Neutrophil (primary cell): ENCODE results near the gene ACSF3.

Source experiments
- H3K27ac ChIP-seq: fragments of 200-600 bp; sonication (generic); 2 replicates; pipeline ENCODE4 v1.5.1; 2016; ENCODE audit warnings: mild to moderate bottlenecking, moderate library complexity
- H3K27me3 ChIP-seq: fragments of 200-600 bp; sonication (generic); 2 replicates; pipeline ENCODE4 v1.6.0; 2016; ENCODE audit warnings: mild to moderate bottlenecking
- H3K36me3 ChIP-seq: fragments of 200-600 bp; sonication (generic); 2 replicates; pipeline ENCODE4 v1.5.1; 2017
- H3K4me1 ChIP-seq, 2 experiments: fragments of 200-600 bp in 1 of 2; sonication (generic) in 1 of 2; 1 replicate in 1 of 2; 2 replicates in 1 of 2; pipeline versions ENCODE4 v1.5.1 to v1.6.1; 2013 to 2016; ENCODE audit warnings: low read depth in 1 of 2, low read length in 1 of 2, mild to moderate bottlenecking in 1 of 2, moderate library complexity in 1 of 2; ENCODE audit not compliant: control insufficient read depth in 1 of 2, insufficient read depth in 1 of 2
- H3K4me3 ChIP-seq, 2 experiments: fragments of 200-600 bp in 1 of 2; sonication (generic) in 1 of 2; 1 replicate in 1 of 2; 2 replicates in 1 of 2; pipeline ENCODE4 v1.5.1; 2013 to 2016; ENCODE audit warnings: low read depth in 1 of 2, low read length in 1 of 2, mild to moderate bottlenecking in 1 of 2, moderate library complexity in 1 of 2
- H3K9me3 ChIP-seq: fragments of 200-600 bp; sonication (generic); 2 replicates; pipeline ENCODE4 v1.5.1; 2016
- CTCF ChIP-seq: fragments of 200-600 bp; sonication (generic); IDR thresholded peaks from 2 replicates; pipeline ENCODE4 v1.5.1; 2016; ENCODE audit warnings: antibody characterized with exemption

ACSF3 gene

DNA sequence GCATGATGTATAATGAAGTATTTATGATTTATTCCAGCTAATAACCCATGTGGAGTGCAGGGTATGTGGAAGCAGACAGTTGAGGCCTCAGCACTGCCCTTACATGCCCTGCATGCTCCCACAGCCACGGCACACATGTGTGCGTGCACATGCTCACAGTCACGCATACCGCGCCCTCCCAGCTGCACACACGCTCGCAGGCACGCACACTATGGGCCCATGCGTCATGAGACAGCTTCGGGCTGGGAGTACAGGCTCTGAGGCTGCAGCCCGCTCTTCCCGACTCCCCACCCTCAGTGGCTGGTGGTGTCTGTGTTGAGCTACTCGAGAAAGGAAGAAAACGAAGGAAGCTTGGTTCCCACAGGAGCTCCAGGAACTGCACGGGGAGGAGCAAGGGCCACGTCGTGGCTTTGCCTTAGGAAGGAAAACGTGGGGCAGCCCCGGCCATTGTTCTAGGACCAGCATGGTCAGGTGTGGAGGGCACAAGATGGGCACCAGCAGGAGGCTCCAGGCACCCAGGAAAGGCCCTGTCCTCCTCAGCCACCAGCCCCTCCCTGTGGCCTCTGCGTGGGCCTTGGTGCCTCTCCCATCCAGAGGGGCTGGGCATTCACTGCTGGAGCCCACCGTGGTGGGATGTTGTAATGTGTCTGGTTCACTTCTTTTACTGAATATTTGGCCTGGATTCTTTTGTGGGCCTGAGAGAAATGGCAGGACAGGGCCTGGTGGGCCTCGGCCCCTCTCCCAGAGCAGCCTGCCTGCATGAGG lies 50.4 kb downstream of the ACSF3 start:
- H3K9me3 ChIP-seq: no peaks in the 10 kb centered on the region
- H3K27ac ChIP-seq: no peak overlapping the region
- H3K36me3 ChIP-seq: peaks cover 61% of the 10 kb centered on the region
- no peaks in the 10 kb centered on the region for H3K27me3 ChIP-seq
- no peaks in the 10 kb centered on the region for H3K4me1 ChIP-seq
- no peak overlapping the region for H3K4me3 ChIP-seq
- TF ChIP-seq CTCF: no peak

DNA sequence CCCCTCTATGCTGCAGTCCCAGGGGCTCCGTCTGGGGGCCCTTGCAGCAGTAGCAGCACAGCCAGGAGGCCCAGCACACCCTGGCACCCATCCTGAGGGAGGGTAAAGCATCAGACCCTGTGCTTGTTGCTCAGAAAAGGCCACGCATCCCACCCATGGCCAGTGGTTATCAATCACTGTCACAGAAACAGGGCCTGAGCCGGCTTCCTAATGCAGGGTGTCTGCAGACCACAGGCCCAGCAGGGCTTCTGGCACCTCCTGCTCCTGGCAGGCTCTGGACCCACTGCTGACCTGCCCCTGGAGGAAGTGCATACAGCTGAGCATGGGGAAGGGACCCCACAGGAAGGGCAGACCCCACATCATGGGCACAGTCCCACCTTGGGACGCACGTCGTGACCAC lies 51.0 kb downstream of the ACSF3 start:
- Histone ChIP-seq H3K4me1 (no peaks in the 10 kb centered on the region), H3K4me3 (no peak overlapping the region), H3K27me3 (no peaks in the 10 kb centered on the region), H3K9me3 (no peaks in the 10 kb centered on the region), H3K27ac (no peak overlapping the region), H3K36me3 (peaks cover 63% of the 10 kb centered on the region)
- TF ChIP-seq CTCF: no peak

DNA sequence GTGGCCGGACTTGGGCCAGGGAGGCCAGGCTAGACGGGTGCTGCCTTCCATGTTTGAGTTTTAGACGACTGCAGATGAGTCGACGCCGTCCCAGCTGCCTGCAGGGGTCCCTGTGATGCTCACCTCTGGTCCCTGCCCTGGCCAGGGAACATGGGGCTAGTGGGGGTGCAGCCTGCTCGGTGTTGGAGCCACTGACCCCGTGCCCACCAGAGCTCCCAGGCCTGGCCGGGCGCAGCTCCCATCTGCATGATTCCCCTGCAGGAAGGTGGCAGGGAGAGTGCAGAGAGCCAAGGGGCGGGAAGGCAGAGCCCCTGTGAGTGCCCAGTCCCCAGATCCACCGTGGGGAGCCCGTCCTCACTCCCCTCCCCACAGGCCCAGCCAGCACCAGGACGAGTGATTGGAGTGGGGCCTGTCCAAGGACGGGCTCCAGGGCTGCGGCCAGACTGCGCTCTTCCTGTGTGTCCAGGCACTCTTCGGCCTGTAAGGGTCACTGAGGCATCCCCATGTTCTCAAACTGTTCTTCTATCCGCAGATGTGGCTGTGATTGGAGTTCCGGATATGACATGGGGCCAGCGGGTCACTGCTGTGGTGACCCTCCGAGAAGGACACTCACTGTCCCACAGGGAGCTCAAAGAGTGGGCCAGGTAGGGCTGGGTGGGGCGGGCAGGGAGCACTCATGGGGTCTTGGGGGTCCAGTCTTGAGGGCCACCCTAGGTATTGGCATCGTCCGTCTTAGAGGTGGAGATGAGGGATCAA lies 51.9 kb downstream of the ACSF3 start:
- no peaks in the 10 kb centered on the region for H3K4me1 ChIP-seq
- H3K27ac ChIP-seq: no peak overlapping the region
- H3K36me3 ChIP-seq: peaks cover 63% of the 10 kb centered on the region
- no peak overlapping the region for H3K4me3 ChIP-seq
- H3K27me3 ChIP-seq: no peaks in the 10 kb centered on the region
- TF ChIP-seq CTCF: no peak
- no peaks in the 10 kb centered on the region for H3K9me3 ChIP-seq

GRCh38 chr16:89146211-89147005 lies 52.8 kb downstream of the ACSF3 start:
- Histone ChIP-seq H3K4me3 (no peak overlapping the region), H3K4me1 (no peaks in the 10 kb centered on the region), H3K9me3 (no peaks in the 10 kb centered on the region), H3K36me3 (peaks cover 56% of the 10 kb centered on the region), H3K27ac (no peak overlapping the region), H3K27me3 (no peaks in the 10 kb centered on the region)
- no peak for TF ChIP-seq CTCF

GRCh38 chr16:89147085-89147817 lies 53.6 kb downstream of the ACSF3 start:
- Histone ChIP-seq H3K36me3 (peaks cover 59% of the 10 kb centered on the region), H3K27ac (no peak overlapping the region), H3K9me3 (no peaks in the 10 kb centered on the region), H3K4me3 (no peak overlapping the region), H3K27me3 (no peaks in the 10 kb centered on the region), H3K4me1 (no peaks in the 10 kb centered on the region)
- no peak for TF ChIP-seq CTCF
